ENCODE measurements around the gene VTI1A. TPM values are rescaled to one million over a fixed set of nuclear protein-coding genes. Genes with fewer than 3 reads are reported as not detected.

The VTI1A gene
- total and polyA plus RNA-seq, 2 experiments from 2014 or later: 26.8 to 31.0 TPM

GRCh38 chr10:112782200-112782907, 335.3 kb downstream of the VTI1A start (continued):
- TF ChIP-seq CREB1 (CRISPR knock-in tag; IDR thresholded peaks at IDR 0.05; ENCODE audit: low read depth) (no peak), CTCF (conservative IDR thresholded peaks at IDR 0.05; ENCODE audit: low read depth in 2 of 2) (no peak), EZH2phosphoT487 (IDR thresholded peaks at IDR 0.05; ENCODE audit: unreplicated experiment) (no peak), JUNB (IDR thresholded peaks at IDR 0.05; ENCODE audit: unreplicated experiment) (no peak)

- no peak overlapping the region for H3K4me2 ChIP-seq
- no peak for TF ChIP-seq ETS1 (IDR thresholded peaks at IDR 0.05)
- no peak for TF ChIP-seq REST (IDR thresholded peaks at IDR 0.05; ENCODE audit: unreplicated experiment)
- TF ChIP-seq STAT1 (IDR thresholded peaks at IDR 0.05; ENCODE audit: unreplicated experiment): no peak
- TF ChIP-seq ZNF331 (CRISPR knock-in tag; IDR thresholded peaks at IDR 0.05; ENCODE audit: low read depth): no peak
- no peak for TF ChIP-seq ZNF462 (CRISPR knock-in tag; IDR thresholded peaks at IDR 0.05)
- TF ChIP-seq EZH2 (IDR thresholded peaks at IDR 0.05; ENCODE audit: low read depth, unreplicated experiment): no peak
- TF ChIP-seq CREB1 (CRISPR knock-in tag; IDR thresholded peaks at IDR 0.05; ENCODE audit: low read depth): no peak
- TF ChIP-seq ZNF114 (CRISPR knock-in tag; IDR thresholded peaks at IDR 0.05): no peak
These were observed 336.5 kb downstream of the VTI1A start for GRCh38 chr10:112783351-112784021.

More at GRCh38 chr10:112783351-112784021, 336.5 kb downstream of the VTI1A start:
- Mint-ChIP-seq H3K9me3 (no peaks in the 10 kb centered on the region), H3K27ac (no peak overlapping the region), H3K36me3 (ENCODE audit: low read depth) (no peaks in the 10 kb centered on the region), H3K27me3 (ENCODE audit: insufficient read depth, low read depth, poor library complexity) (no peaks in the 10 kb centered on the region), H3K4me1 (peaks cover 16% of the 10 kb centered on the region), H3K4me3 (no peak overlapping the region)
- H4K20me1 ChIP-seq (replicated peaks; ENCODE audit: insufficient read depth): no peaks in the 10 kb centered on the region
- no peaks in the 10 kb centered on the region for H3K27me3 ChIP-seq (ENCODE audit: insufficient read depth)
- H2AFZ ChIP-seq: no peak overlapping the region
- no peaks in the 10 kb centered on the region for H3K9me2 ChIP-seq (ENCODE audit: insufficient read depth)
- H3K27ac ChIP-seq (ENCODE audit: low read depth): no peak overlapping the region
- no peak overlapping the region for H3K4me3 ChIP-seq
- ATAC-seq: peak; percentile 61
- DNase-seq (ENCODE audit: low spot score): no peak
- no peaks in the 10 kb centered on the region for H3F3A ChIP-seq (replicated peaks; ENCODE audit: low read depth)
- no peaks in the 10 kb centered on the region for H3K79me2 ChIP-seq (replicated peaks; ENCODE audit: insufficient read depth)
- no peaks in the 10 kb centered on the region for H3K36me3 ChIP-seq (ENCODE audit: insufficient read depth)
- peaks cover 5% of the 10 kb centered on the region; the same call in 1 of the 2 replicates for H3K4me1 ChIP-seq (ENCODE audit: insufficient read depth)
